Measurements from ENCODE around the gene C2orf81.
"Not testable (repeated sequence)": the region's sequence is repeated elsewhere in the genome, so short reads cannot be mapped to it uniquely, and the experiment has no call there.

C2orf81 gene

GRCh38 chr2:74423231-74424095 is 2.0 kb upstream of the C2orf81 start:
- no peak for DNase-seq (ENCODE audit: low spot score)

GRCh38 chr2:74420443-74421103 is 846 bp downstream of the C2orf81 start:
- not testable (repeated sequence) for DNase-seq (ENCODE audit: low spot score)

- DNase-seq (ENCODE audit: low spot score), result no peak
These were observed 1.4 kb downstream of the C2orf81 start for GRCh38 chr2:74420006-74420405.

- DNase-seq (ENCODE audit: low spot score), result no peak
These were observed 2.1 kb downstream of the C2orf81 start for GRCh38 chr2:74419345-74419744.

- no peak for DNase-seq (ENCODE audit: low spot score)
These were observed 3.1 kb downstream of the C2orf81 start for GRCh38 chr2:74418312-74418711.

- DNase-seq (ENCODE audit: low spot score), result no peak
These were observed 3.7 kb downstream of the C2orf81 start for GRCh38 chr2:74417763-74418162.

GRCh38 chr2:74417197-74417596 is 4.2 kb downstream of the C2orf81 start:
- DNase-seq (ENCODE audit: low spot score), result no peak

- no peak for DNase-seq (ENCODE audit: low spot score)
These were observed 4.6 kb downstream of the C2orf81 start for GRCh38 chr2:74416778-74417177.

- DNase-seq (ENCODE audit: low spot score), result no peak
These were observed 5.5 kb downstream of the C2orf81 start for GRCh38 chr2:74415762-74416395.

GRCh38 chr2:74414881-74415761 is 6.3 kb downstream of the C2orf81 start:
- no peak for DNase-seq (ENCODE audit: low spot score)

GRCh38 chr2:74414441-74414840 is 7.0 kb downstream of the C2orf81 start:
- DNase-seq (ENCODE audit: low spot score), result no peak

GRCh38 chr2:74413001-74413698 is 8.3 kb downstream of the C2orf81 start:
- no peak for DNase-seq (ENCODE audit: low spot score)

- no peak for DNase-seq (ENCODE audit: low spot score)
These were observed 13.7 kb downstream of the C2orf81 start for GRCh38 chr2:74407682-74408081.

- no peak for DNase-seq (ENCODE audit: low spot score)
These were observed 15.4 kb downstream of the C2orf81 start for GRCh38 chr2:74406035-74406434.

GRCh38 chr2:74401891-74402290 is 19.5 kb downstream of the C2orf81 start:
- no peak for DNase-seq (ENCODE audit: low spot score)

- DNase-seq (ENCODE audit: low spot score), result no peak
These were observed 21.6 kb downstream of the C2orf81 start for GRCh38 chr2:74399785-74400184.

GRCh38 chr2:74396149-74396548 is 25.3 kb downstream of the C2orf81 start:
- DNase-seq (ENCODE audit: low spot score), result no peak

- no peak for DNase-seq (ENCODE audit: low spot score)
These were observed 27.9 kb downstream of the C2orf81 start for GRCh38 chr2:74393525-74393924.

- DNase-seq (ENCODE audit: low spot score), result no peak
These were observed 29.0 kb downstream of the C2orf81 start for GRCh38 chr2:74392449-74392743.

GRCh38 chr2:74391580-74392448 is 29.6 kb downstream of the C2orf81 start:
- DNase-seq (ENCODE audit: low spot score), result peak; percentile 96

- DNase-seq (ENCODE audit: low spot score), result peak; percentile 44
These were observed 30.2 kb downstream of the C2orf81 start for GRCh38 chr2:74391209-74391579.

All from pons (tissue), 1 donor.